GM18499 (cell line): ENCODE data around the gene RASSF8.

Experiments used
- ATAC-seq: cut with Tn5 transposase; IDR thresholded peaks from one replicate; pipeline ENCODE4 v1.9.1; 2021; ENCODE audit warnings: moderate number of reproducible peaks; ENCODE audit not compliant: insufficient read depth, unreplicated experiment

Gene RASSF8

DNA sequence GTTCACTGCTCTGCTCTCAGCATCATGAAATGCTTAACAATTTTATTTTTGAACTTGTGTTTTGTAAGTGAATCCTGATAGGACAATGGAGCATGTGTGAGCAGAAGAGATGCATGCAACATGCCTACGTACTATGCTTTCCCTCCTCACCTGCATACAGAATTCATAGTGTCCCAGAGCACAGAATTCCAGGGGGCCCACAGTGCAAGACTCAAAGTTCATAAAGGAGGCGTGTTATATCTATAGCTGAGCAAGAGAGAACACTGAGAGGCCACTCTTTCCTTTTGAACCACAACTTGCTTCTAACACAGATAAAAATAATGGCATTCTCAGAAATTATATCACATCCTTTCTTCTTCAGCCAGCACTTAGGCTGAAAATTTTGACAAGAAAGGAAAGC lies 137.6 kb downstream of the RASSF8 start:
- no peak for ATAC-seq

- no peak for ATAC-seq
Observed at GRCh38 chr12:26097046-26097878, 138.8 kb downstream of the RASSF8 start.

GRCh38 chr12:26100666-26101349 lies 142.3 kb downstream of the RASSF8 start:
- ATAC-seq = no peak

GRCh38 chr12:26101350-26101734 lies 142.9 kb downstream of the RASSF8 start:
- ATAC-seq = no peak

DNA sequence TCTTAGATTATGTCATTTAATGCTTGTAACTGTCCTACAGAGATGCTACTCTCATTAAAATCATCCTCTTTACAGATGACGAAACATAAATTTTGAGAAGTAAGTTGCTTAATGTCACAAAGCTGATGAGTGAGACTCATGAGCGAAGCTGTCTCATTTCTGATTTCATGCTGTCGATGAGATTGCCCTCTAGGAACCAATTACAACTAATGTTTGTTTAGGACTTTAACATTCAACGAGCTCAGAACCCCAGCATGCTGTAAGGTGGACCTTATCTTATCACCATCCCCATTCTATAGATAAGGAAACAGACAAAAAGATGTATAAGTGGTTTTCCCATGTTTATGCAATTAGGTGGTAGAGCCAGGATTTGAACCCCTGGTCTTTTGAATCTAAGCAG lies 143.3 kb downstream of the RASSF8 start:
- ATAC-seq = no peak

GRCh38 chr12:26102953-26103352 lies 144.5 kb downstream of the RASSF8 start:
- no peak for ATAC-seq

DNA sequence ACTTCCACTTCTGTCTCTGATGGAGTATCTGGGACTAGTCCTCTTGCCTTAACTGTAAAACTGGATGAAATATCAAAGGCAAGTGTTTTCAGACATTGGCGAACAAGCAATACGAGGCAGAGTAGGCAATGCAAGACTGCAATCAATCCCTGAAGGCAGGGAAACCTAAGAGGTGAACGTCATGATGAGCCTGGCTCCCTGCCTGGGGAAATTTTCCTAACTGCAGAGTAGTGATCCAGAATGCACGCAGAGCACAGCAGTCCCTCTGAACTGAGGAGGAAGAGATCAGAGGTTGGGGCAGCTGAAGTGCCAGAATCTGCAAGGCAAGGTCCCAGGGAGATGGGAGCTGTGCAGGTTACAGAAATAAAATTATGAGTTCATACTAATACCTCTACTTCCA lies 147.9 kb downstream of the RASSF8 start:
- ATAC-seq = no peak

DNA sequence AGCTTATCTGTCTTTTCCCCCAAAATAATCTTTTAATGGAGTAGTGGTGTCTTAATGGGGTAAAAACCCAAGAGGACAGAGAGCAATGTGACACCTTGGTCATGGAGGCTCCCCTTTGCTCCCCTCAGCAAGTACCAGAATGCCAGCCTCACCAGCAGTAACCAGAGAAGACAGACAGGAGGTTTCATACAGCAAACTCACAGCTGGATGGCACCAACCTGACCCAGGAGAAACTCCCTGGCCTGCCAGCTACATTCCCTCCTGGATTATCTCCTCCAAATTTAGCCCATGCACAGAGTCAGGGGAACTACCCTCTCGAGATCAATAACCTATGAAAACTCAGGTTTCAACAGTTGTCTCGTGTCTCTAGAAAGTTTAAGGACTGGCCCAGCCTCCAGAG lies 150.4 kb downstream of the RASSF8 start:
- no peak for ATAC-seq

GRCh38 chr12:26109343-26109881 lies 150.9 kb downstream of the RASSF8 start:
- ATAC-seq = no peak

GRCh38 chr12:26112232-26112631 lies 153.8 kb downstream of the RASSF8 start:
- ATAC-seq = no peak

- ATAC-seq = no peak
Observed at GRCh38 chr12:26112703-26113147, 154.2 kb downstream of the RASSF8 start.

DNA sequence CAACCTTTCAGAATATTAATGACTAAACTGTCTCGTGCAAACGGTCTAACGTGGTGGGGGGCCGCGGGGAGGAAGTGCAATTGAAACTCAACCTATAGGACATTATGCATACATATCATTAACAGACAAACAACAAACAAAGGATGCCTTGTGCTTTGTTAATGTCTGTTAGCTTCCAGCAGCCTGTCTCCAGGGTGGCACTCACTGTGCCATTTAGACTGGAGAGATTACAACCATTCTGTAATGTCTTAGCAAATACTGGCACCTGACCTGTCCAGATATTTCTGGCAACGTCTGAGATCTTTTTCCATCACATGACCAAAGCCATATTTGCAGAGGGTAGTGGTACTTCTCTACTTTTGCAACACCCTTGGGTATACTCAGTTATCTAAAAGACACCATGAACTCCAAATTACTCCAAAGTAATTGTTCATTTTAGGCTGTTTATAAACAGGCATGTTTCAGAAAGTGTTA lies 154.7 kb downstream of the RASSF8 start:
- no peak for ATAC-seq

- no peak for ATAC-seq
Observed at GRCh38 chr12:26113853-26114719, 155.6 kb downstream of the RASSF8 start.

DNA sequence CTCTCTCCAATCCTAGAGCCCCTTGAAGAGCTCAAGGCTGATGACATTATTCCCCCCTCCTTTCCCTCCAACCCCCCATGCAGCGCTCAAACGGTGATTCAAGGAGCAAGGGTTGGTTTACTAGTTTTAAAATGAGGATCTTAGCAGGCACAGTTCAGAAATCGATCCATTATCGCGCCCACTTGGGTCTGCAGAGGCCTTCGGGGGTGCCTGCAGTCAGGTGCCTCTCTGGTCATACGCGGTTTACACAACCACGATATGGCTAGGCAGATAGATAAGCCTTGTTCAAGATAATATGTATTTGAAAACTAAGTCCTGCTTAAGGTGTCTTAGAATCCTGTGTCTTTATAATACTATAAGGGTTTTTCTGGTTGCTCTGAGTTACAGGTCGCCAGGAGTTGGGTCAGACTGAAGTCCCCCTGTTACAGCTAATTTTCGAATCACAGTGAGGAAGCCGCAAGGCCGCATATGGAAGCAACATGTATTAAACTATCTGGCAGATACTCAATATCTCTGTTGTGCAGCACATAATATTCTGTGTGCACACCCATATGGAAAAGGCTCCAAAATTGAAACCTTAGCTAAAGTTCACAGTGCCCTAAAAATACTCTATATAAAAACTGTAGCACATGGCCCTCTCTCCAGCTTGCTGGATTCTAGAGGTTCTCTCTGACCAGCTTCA lies 156.4 kb downstream of the RASSF8 start:
- no peak for ATAC-seq

- ATAC-seq = no peak
Observed at GRCh38 chr12:26116829-26117715, 158.6 kb downstream of the RASSF8 start.

DNA sequence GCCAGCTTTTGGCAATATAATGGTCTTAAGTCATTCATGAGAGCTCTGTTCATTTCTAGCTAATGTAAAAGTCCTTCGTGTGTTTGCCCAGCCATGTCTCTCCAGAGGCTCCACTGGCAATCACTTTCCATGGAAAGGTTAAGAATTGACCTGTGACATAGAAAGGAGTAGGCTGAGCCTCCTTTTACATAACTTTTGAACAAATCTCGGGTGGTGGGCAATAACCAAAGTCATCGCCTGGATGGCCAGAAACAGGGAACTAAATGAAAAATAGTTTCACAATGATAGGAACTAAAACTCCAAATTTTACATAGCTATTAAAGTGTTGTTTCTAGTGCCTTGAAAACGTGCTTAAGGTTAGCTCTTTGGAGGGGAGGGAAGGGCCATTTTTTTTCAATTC lies 159.8 kb downstream of the RASSF8 start:
- no peak for ATAC-seq

GRCh38 chr12:26119391-26119989 lies 161.0 kb downstream of the RASSF8 start:
- no peak for ATAC-seq

DNA sequence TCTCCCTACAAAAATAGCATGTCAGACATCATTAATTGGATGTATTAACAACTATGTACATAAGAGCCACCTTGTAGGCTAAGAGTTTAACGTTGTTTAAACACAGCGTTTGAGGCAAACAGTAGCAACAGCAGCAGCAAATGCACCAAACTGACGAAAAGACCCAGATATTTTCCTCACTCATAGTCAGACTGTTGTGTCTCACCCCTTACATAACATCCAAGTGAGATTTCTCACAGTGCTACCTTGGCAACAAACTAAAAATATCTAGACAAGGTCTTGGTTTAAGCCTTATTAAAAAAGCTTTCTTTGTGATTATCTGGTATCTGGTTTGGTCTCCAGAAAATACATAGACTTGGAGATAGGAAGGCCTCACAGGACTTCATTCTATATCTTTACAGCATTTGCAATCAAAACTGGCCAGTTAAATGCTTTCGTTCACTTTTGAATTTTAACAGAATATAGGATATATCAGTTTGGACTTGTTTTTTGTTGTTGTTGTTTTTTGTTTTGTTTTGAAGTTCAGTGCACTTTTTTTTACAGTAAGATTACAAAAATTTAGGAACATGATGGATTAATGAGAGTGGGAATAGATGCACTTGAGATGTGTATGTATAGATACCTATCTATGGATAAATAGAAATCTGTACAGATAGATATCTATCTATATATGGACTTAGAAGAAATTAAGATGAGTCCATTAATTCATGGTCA lies 162.2 kb downstream of the RASSF8 start:
- ATAC-seq = no peak
